ENCODE results near the gene SLC38A10.
A peak's percentile ranks its signal among the peaks of the same experiment; 100 is the strongest.
"Not testable (repeated sequence)": the region's sequence is repeated elsewhere in the genome, so short reads cannot be mapped to it uniquely, and the experiment has no call there.

SLC38A10 gene

GRCh38 chr17:81230043-81230820 is 64.9 kb downstream of the SLC38A10 start:
- no peak for DNase-seq (ENCODE audit: low spot score)

- DNase-seq (ENCODE audit: low spot score) = no peak
Measured at GRCh38 chr17:81229666-81229920, 65.5 kb downstream of the SLC38A10 start.

- no peak for DNase-seq (ENCODE audit: low spot score)
Measured at GRCh38 chr17:81228834-81229665, 66.1 kb downstream of the SLC38A10 start.

- no peak for DNase-seq (ENCODE audit: low spot score)
Measured at GRCh38 chr17:81228420-81228819, 66.7 kb downstream of the SLC38A10 start.

GRCh38 chr17:81227630-81228029 is 67.5 kb downstream of the SLC38A10 start:
- DNase-seq (ENCODE audit: low spot score) = not testable (repeated sequence)

GRCh38 chr17:81223762-81224130 is 71.4 kb downstream of the SLC38A10 start:
- DNase-seq (ENCODE audit: low spot score) = no peak

- peak; percentile 98 for DNase-seq (ENCODE audit: low spot score)
Measured at GRCh38 chr17:81222906-81223761, 72.0 kb downstream of the SLC38A10 start, which contains the start of gene CEP131. Gene CEP131 (minus strand): TSS chr17:81222965. CDS start chr17:81220056, 2,909 bp downstream.

GRCh38 chr17:81222620-81222905 is 72.5 kb downstream of the SLC38A10 start:
- no peak for DNase-seq (ENCODE audit: low spot score)

GRCh38 chr17:81221842-81222619 is 73.1 kb downstream of the SLC38A10 start:
- no peak for DNase-seq (ENCODE audit: low spot score)

- DNase-seq (ENCODE audit: low spot score) = no peak
Measured at GRCh38 chr17:81221371-81221841, 73.7 kb downstream of the SLC38A10 start.

- DNase-seq (ENCODE audit: low spot score) = no peak
Measured at GRCh38 chr17:81219476-81220180, 75.5 kb downstream of the SLC38A10 start.

GRCh38 chr17:81218991-81219390 is 76.1 kb downstream of the SLC38A10 start:
- DNase-seq (ENCODE audit: low spot score) = no peak

GRCh38 chr17:81218459-81218858 is 76.6 kb downstream of the SLC38A10 start:
- no peak for DNase-seq (ENCODE audit: low spot score)

- DNase-seq (ENCODE audit: low spot score) = no peak
Measured at GRCh38 chr17:81217491-81217890, 77.6 kb downstream of the SLC38A10 start.

GRCh38 chr17:81213978-81214377 is 81.1 kb downstream of the SLC38A10 start:
- DNase-seq (ENCODE audit: low spot score) = no peak

- DNase-seq (ENCODE audit: low spot score) = no peak
Measured at GRCh38 chr17:81212365-81212764, 82.7 kb downstream of the SLC38A10 start.

GRCh38 chr17:81210868-81211267 is 84.2 kb downstream of the SLC38A10 start:
- no peak for DNase-seq (ENCODE audit: low spot score)

GRCh38 chr17:81210466-81210865 is 84.6 kb downstream of the SLC38A10 start:
- no peak for DNase-seq (ENCODE audit: low spot score)

- no peak for DNase-seq (ENCODE audit: low spot score)
Measured at GRCh38 chr17:81209141-81209540, 86.0 kb downstream of the SLC38A10 start.

- DNase-seq (ENCODE audit: low spot score) = no peak
Measured at GRCh38 chr17:81208651-81209050, 86.5 kb downstream of the SLC38A10 start.

Measured in hematopoietic multipotent progenitor cell treated with erythropoietin and hydrocortisone succinate and interleukin-3 and kit ligand, for 15 days (in vitro differentiated cells).